ENCODE results near the gene KCNQ1. TPM values are rescaled to one million over a fixed set of nuclear protein-coding genes. Genes with fewer than 3 reads are reported as not detected.
A peak's percentile ranks its signal among the peaks of the same experiment; 100 is the strongest.

Gene KCNQ1
- total RNA-seq, 2 donors from 2014 or later: 51.4 to 55.8 TPM

GRCh38 chr11:2427721-2428321 is 17.0 kb upstream of the KCNQ1 start:
- intact Hi-C loops (cut with DNase I): loop anchor here (1.0 kb wide), 1 partner anchor 103 kb away; no protein-coding TSS in a partner anchor
- no peak for TF ChIP-seq CTCF (IDR thresholded peaks at IDR 0.05)
- H3K4me1 ChIP-seq: no peaks in the 10 kb centered on the region
- H3K4me3 ChIP-seq: no peak overlapping the region
- H3K9me3 ChIP-seq: no peaks in the 10 kb centered on the region
- H3K9ac ChIP-seq (ENCODE audit: low read depth in 2 of 2, low read length in 2 of 2): peak overlapping the region in 1 of 2 donors; percentile 40
- H3K27me3 ChIP-seq: no peaks in the 10 kb centered on the region
- no peak for DNase-seq
- no peaks in the 10 kb centered on the region for H3K36me3 ChIP-seq
- H3K27ac ChIP-seq: no peak overlapping the region

DNA sequence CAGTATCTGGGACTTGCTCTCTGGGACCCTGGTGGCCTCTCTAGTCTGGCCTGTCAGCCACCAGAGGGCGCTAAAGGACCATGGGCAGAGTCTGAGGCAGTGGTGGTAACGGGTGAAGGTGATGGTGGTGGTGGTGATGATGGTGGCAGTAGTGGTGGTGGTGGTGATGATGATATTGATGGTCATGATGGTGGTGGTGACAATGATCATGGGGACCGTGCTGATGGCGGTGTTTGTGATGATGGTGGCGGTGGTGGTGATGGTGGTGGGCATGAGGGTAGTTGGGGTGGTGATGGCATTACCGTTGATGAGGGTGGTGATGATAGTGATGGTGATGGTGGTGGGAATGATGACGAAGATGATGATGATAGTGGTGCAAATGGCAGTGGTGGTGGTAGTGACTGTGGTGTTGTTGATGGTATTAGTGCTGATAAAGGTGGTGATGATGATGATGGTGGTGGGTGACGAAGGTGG is 16.4 kb upstream of the KCNQ1 start:
- no peak overlapping the region for H3K27ac ChIP-seq
- peak; percentile 84 for TF ChIP-seq CTCF (IDR thresholded peaks at IDR 0.05)
- no peaks in the 10 kb centered on the region for H3K4me1 ChIP-seq
- peak; percentile 88 for DNase-seq
- no peak overlapping the region for H3K4me3 ChIP-seq
- no peak overlapping the region for H3K9ac ChIP-seq (ENCODE audit: low read depth in 2 of 2, low read length in 2 of 2)
- H3K36me3 ChIP-seq: no peaks in the 10 kb centered on the region
- intact Hi-C loops (cut with DNase I): loop anchor here (1.0 kb wide), 1 partner anchor 103 kb away; no protein-coding TSS in a partner anchor
- no peaks in the 10 kb centered on the region for H3K27me3 ChIP-seq
- H3K9me3 ChIP-seq: no peaks in the 10 kb centered on the region

- no peak for DNase-seq
- Histone ChIP-seq H3K27me3 (no peaks in the 10 kb centered on the region), H3K4me1 (no peaks in the 10 kb centered on the region), H3K9ac (ENCODE audit: low read depth in 2 of 2, low read length in 2 of 2) (no peak overlapping the region), H3K9me3 (no peaks in the 10 kb centered on the region), H3K27ac (no peak overlapping the region), H3K4me3 (no peak overlapping the region), H3K36me3 (no peaks in the 10 kb centered on the region)
- TF ChIP-seq CTCF (IDR thresholded peaks at IDR 0.05): no peak
- intact Hi-C loops (cut with DNase I): loop anchor here (5.0 kb wide), 1 partner anchor 466 kb away; no protein-coding TSS in a partner anchor
Observed at GRCh38 chr11:2431395-2431794, 13.4 kb upstream of the KCNQ1 start.

GRCh38 chr11:2432171-2432621 is 12.6 kb upstream of the KCNQ1 start:
- no peak for TF ChIP-seq CTCF (IDR thresholded peaks at IDR 0.05)
- H3K9me3 ChIP-seq: no peaks in the 10 kb centered on the region
- H3K4me3 ChIP-seq: no peak overlapping the region
- no peak overlapping the region for H3K27ac ChIP-seq
- H3K27me3 ChIP-seq: no peaks in the 10 kb centered on the region
- no peaks in the 10 kb centered on the region for H3K4me1 ChIP-seq
- no peak for DNase-seq
- intact Hi-C loops (cut with DNase I): loop anchor here (5.0 kb wide), 1 partner anchor 465 kb away; no protein-coding TSS in a partner anchor
- H3K9ac ChIP-seq (ENCODE audit: low read depth in 2 of 2, low read length in 2 of 2): no peak overlapping the region
- no peaks in the 10 kb centered on the region for H3K36me3 ChIP-seq

- H3K9ac ChIP-seq (ENCODE audit: low read depth in 2 of 2, low read length in 2 of 2): no peak overlapping the region
- H3K4me3 ChIP-seq: no peak overlapping the region
- intact Hi-C loops (cut with DNase I): loop anchor here (5.0 kb wide), 1 partner anchor 465 kb away; no protein-coding TSS in a partner anchor
- H3K4me1 ChIP-seq: no peaks in the 10 kb centered on the region
- no peak for TF ChIP-seq CTCF (IDR thresholded peaks at IDR 0.05)
- H3K27ac ChIP-seq: no peak overlapping the region
- H3K36me3 ChIP-seq: no peaks in the 10 kb centered on the region
- H3K9me3 ChIP-seq: no peaks in the 10 kb centered on the region
- no peak for DNase-seq
- no peaks in the 10 kb centered on the region for H3K27me3 ChIP-seq
Observed at GRCh38 chr11:2432628-2433071, 12.2 kb upstream of the KCNQ1 start.
